A673 (cell line): ENCODE data around the gene ASB15. TPM values are rescaled to one million over a fixed set of nuclear protein-coding genes. Genes with fewer than 3 reads are reported as not detected.
"Not testable (repeated sequence)": the region's sequence is repeated elsewhere in the genome, so short reads cannot be mapped to it uniquely, and the experiment has no call there.

Source experiments
- Bru-seq: library from RNA; stranded (reverse); fragments of 400-500 nt; gene quantifications from one replicate; lab custom pipeline; 2021; lab: Mats Ljungman, UMichigan
- BruChase-seq, 2 experiments: library from RNA; stranded (reverse); fragments of 400-500 nt; gene quantifications; one replicate each; lab custom pipeline; 2021; lab: Mats Ljungman, UMichigan
- BruUV-seq: library from RNA; stranded (reverse); fragments of 400-500 nt; replicated peaks from 2 replicates; lab custom pipeline; 2021; lab: Mats Ljungman, UMichigan
- CTCF ChIA-PET: fragments of 300-600 bp; sonication (Branson Sonifier 250); formaldehyde crosslinking; loops from one replicate; lab custom pipeline; 2022; ENCODE audit warnings: antibody characterized with exemption; lab: Charles Lee
- POLR2A ChIA-PET: fragments of 300-600 bp; sonication (Branson Sonifier 250); formaldehyde crosslinking; loops from one replicate; lab custom pipeline; 2022; ENCODE audit warnings: antibody characterized with exemption; ENCODE audit not compliant: low non-redundant PET; lab: Charles Lee
- DNase-seq: peaks from one replicate; pipeline ENCODE4 v3.0.0-alpha.2; 2015; ENCODE audit warnings: low spot score
- H3K27ac ChIP-seq: fragments of 200-600 bp; sonication (generic); 2 replicates; pipeline ENCODE4 v1.5.1; 2016; ENCODE audit warnings: mixed run types, low read depth, mild to moderate bottlenecking, mixed read lengths, antibody characterized with exemption, low read length; ENCODE audit not compliant: poor library complexity, severe bottlenecking
- H3K27me3 ChIP-seq: fragments of 200-600 bp; sonication (generic); replicated peaks from 2 replicates; pipeline ENCODE4 v1.6.1; 2017; ENCODE audit warnings: mixed run types, low read depth, mild to moderate bottlenecking, mixed read lengths, antibody characterized with exemption, low read length; ENCODE audit not compliant: insufficient read depth, poor library complexity
- H3K36me3 ChIP-seq: fragments of 200-600 bp; sonication (generic); 2 replicates; pipeline ENCODE4 v1.6.1; 2016; ENCODE audit warnings: mixed run types, mild to moderate bottlenecking, mixed read lengths, antibody characterized with exemption, low read length; ENCODE audit not compliant: insufficient read depth, poor library complexity, severe bottlenecking
- H3K4me1 ChIP-seq: fragments of 200-600 bp; sonication (generic); 2 replicates; pipeline ENCODE4 v1.6.1; 2017; ENCODE audit warnings: mixed run types, mild to moderate bottlenecking, mixed read lengths, antibody characterized with exemption, low read length; ENCODE audit not compliant: insufficient read depth, poor library complexity, severe bottlenecking
- H3K4me3 ChIP-seq: fragments of 200-600 bp; sonication (generic); 2 replicates; pipeline ENCODE4 v1.5.1; 2016; ENCODE audit warnings: low read depth, mixed run types, mild to moderate bottlenecking, mixed read lengths, low read length; ENCODE audit not compliant: poor library complexity, severe bottlenecking
- H3K9me3 ChIP-seq: fragments of 200-600 bp; sonication (generic); 2 replicates; pipeline ENCODE4 v1.6.1; 2016; ENCODE audit warnings: mixed run types, low read depth, mild to moderate bottlenecking, mixed read lengths, antibody characterized with exemption, low read length; ENCODE audit not compliant: poor library complexity, severe bottlenecking
- EZH2 ChIP-seq: fragments of 200-600 bp; sonication (generic); IDR thresholded peaks from 2 replicates; pipeline ENCODE4 v1.6.1; 2017; ENCODE audit warnings: borderline replicate concordance, low read depth, mild to moderate bottlenecking, mixed read lengths, antibody characterized with exemption, low read length; ENCODE audit not compliant: poor library complexity, severe bottlenecking
- intact Hi-C: fragments of 100-400 bp; cut with micrococcal nuclease; formaldehyde crosslinking; loops from one replicate; pipeline ENCODE4 v1.10.0; 2022; ENCODE audit not compliant: unreplicated experiment
- long read RNA-seq: library from polyadenylated mRNA; stranded (forward); transcript quantifications from one replicate; pipeline ENCODE4 v2.0.0, GENCODE V29; 2022
- total RNA-seq: library from RNA; stranded (reverse); gene quantifications from 2 replicates; pipeline ENCODE4 v1.2.3, GENCODE V29; 2021
- TF ChIP-seq, protein P1 (sequence below): fragments of 300-800, 200-600 bp; sonication (generic); conservative IDR thresholded peaks from 2 replicates; pipeline ENCODE4 v1.5.1; 2017; ENCODE audit warnings: low read depth, mild to moderate bottlenecking, antibody characterized with exemption, low read length, moderate library complexity, mixed read lengths

The ASB15 gene
- total RNA-seq (not detected in 2 replicates), Bru-seq, nascent RNA (not detected), BruChase-seq, experiment 1, labeled RNA remaining after a 2-hour chase (percentile 2 among the genes with signal in this experiment), BruChase-seq, experiment 2, labeled RNA remaining after a 6-hour chase (not detected)
- long read RNA-seq = 0 reads

DNA sequence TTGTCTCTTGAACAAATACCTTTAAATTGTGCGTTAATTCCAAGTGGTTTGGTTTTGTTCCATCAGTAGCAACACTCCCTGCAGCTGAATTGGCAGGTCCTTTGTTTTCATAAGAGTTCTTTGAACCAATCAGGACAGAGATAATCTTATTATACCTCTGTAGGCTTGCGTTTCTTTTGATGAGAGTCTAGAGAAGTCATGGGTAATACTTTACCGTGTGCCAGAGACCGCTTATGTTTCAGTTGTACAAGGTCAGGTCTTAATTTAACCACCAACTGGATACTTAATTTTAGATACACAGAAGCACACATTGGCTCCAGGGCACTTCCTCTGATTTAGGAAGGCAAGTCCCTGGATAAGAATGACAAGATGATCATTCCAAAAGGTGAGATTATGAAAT lies at the start of gene ASB15:
TSS of gene ASB15 (plus strand) at position 292 of the 400 bp plus-strand sequence. CDS start 12,682 bp downstream, outside the sequence.
- TF ChIP-seq, protein P1, sequence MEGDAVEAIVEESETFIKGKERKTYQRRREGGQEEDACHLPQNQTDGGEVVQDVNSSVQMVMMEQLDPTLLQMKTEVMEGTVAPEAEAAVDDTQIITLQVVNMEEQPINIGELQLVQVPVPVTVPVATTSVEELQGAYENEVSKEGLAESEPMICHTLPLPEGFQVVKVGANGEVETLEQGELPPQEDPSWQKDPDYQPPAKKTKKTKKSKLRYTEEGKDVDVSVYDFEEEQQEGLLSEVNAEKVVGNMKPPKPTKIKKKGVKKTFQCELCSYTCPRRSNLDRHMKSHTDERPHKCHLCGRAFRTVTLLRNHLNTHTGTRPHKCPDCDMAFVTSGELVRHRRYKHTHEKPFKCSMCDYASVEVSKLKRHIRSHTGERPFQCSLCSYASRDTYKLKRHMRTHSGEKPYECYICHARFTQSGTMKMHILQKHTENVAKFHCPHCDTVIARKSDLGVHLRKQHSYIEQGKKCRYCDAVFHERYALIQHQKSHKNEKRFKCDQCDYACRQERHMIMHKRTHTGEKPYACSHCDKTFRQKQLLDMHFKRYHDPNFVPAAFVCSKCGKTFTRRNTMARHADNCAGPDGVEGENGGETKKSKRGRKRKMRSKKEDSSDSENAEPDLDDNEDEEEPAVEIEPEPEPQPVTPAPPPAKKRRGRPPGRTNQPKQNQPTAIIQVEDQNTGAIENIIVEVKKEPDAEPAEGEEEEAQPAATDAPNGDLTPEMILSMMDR = no peak
- no peak for TF ChIP-seq EZH2
- H3K4me3 ChIP-seq = no peak within 1 kb of the TSS
- H3K4me1 ChIP-seq = no peaks in the 10 kb centered on the region
- no peaks in the 10 kb centered on the region for H3K27me3 ChIP-seq
- CTCF ChIA-PET = no interaction called here
- intact Hi-C loops = no loop called here
- no TSS peak for BruUV-seq
- H3K9me3 ChIP-seq = no peaks in the 10 kb centered on the region
- no peak within 1 kb of the TSS for H3K27ac ChIP-seq
- DNase-seq = no peak
- POLR2A ChIA-PET = interaction anchor here (0.5 kb wide), 1 partner anchor 1125 kb away, joined by 10 read pairs; no protein-coding TSS in a partner anchor
- H3K36me3 ChIP-seq = no peaks in the 10 kb centered on the region

GRCh38 chr7:123552134-123552533 lies 49.5 kb upstream of the ASB15 start:
- BruUV-seq, DNase-seq, H3K4me1 ChIP-seq, H3K4me3 ChIP-seq, POLR2A ChIA-PET, H3K27me3 ChIP-seq, H3K27ac ChIP-seq, H3K9me3 ChIP-seq, CTCF ChIA-PET, intact Hi-C loops: not testable (repeated sequence)
- H3K36me3 ChIP-seq = peaks cover 24% of the 10 kb centered on the region

DNA sequence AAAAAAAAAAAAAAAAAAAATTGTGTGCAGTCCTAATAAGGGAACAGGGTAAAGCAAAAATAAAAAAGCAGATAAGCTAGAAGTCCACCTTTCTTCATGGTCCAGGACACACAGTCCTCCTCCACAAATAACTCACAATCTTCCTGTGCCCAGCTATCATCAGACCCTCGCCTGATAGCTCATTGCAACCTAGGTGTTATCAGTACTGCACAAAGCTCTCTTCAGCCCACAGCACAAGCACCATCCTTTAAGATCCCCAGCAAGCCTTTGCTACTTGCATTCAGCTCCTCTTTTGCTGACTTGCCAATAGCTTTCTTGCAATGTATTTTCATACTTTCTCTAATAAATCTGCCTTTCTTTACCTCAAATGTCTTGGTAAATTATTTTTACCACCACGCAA lies 49.0 kb upstream of the ASB15 start:
- CTCF ChIA-PET = no interaction called here

More for the DNA sequence above, 49.0 kb upstream of the ASB15 start:
- DNase-seq = no peak
- POLR2A ChIA-PET = no interaction called here
- Histone ChIP-seq H3K27ac (no peak overlapping the region), H3K4me1 (peaks cover 7% of the 10 kb centered on the region), H3K36me3 (peaks cover 24% of the 10 kb centered on the region), H3K9me3 (no peaks in the 10 kb centered on the region), H3K4me3 (no peak overlapping the region), H3K27me3 (no peaks in the 10 kb centered on the region)
- BruUV-seq = no TSS peak
- TF ChIP-seq EZH2 = no peak
- TF ChIP-seq, protein P1 = no peak
- intact Hi-C loops = no loop called here
